Activated CD4-positive, alpha-beta T cell treated with anti-CD3 and anti-CD28 coated beads for 48 hours (primary cell): ENCODE measurements around the gene GRIK5.
A peak's percentile ranks its signal among the peaks of the same experiment; 100 is the strongest.

ENCODE experiments used
- DNase-seq: peaks from one replicate; pipeline ENCODE4 v3.0.0-alpha.2; 2020

The GRIK5 gene

DNA sequence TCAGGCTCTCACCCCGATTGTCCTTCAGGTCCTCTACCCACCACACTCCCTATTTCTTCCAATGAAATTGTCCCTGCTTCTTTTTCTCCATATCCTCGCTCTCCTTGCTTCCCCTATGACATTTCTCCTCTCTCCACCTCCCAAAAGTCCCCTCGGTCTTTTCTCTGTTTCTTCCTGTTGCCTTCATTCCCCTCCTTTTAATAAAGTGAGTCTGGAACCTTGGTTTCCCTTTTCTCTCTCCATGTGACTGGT, 5.3 kb upstream of the GRIK5 start:
- no peak for DNase-seq

DNA sequence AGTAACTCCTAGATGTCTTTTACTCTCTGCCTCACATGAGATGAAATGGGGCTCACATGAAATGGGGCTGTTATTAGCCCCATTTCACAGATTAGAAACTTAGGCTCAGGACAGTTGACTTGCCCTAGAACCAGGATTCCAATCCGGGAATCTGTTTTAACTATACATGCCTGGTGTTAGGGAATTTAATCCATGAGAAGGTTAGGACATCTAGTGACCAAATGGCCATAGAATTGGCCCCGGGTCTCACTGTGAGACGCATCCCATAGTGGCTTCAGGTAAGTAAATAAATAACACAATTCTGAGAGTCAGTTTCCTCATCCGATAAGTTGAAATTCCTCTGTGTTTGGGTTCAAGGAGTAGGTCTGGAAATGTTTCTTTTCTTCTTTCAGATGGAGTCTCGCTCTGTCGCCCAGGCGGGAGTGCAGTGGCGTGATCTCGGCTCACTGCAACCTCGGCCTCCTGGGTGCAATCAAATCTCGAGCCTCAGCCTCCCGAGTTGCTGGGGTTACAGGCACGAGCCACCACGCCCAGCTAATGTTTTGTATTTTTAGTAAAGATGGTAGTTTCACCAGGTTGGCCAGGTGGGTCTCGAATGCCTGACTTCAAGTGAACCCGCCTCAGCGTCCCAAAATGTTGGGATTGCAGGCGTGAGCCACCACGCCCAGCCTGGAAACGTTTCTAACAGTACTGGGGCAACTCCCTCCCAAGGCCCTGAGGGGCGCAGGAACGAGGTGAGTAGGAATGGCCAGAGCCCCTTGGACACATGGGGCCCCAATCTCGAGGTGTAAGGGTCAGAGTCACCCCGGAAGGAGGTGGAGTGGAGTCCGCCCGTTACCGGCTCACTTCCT, 4.7 kb upstream of the GRIK5 start:
- DNase-seq = peak; percentile 32

DNA sequence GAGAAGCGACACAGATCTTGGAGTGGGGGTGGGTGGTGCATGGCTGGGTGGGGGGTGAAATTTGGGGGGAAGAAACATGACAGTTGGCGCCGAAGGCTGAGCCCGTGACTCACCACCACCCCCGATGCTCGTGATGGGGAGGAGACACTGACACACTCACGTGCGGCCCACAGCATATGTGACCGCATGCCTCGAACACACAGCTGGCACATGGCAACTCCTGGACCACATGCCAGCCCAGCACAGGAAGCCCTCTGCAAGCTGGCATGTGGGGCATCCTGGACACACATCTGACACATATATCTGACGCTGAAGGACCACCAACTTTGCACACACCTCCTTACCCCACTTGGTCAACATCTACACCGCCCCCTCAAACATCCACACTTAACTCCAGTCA, 1.2 kb upstream of the GRIK5 start:
- DNase-seq = no peak

DNA sequence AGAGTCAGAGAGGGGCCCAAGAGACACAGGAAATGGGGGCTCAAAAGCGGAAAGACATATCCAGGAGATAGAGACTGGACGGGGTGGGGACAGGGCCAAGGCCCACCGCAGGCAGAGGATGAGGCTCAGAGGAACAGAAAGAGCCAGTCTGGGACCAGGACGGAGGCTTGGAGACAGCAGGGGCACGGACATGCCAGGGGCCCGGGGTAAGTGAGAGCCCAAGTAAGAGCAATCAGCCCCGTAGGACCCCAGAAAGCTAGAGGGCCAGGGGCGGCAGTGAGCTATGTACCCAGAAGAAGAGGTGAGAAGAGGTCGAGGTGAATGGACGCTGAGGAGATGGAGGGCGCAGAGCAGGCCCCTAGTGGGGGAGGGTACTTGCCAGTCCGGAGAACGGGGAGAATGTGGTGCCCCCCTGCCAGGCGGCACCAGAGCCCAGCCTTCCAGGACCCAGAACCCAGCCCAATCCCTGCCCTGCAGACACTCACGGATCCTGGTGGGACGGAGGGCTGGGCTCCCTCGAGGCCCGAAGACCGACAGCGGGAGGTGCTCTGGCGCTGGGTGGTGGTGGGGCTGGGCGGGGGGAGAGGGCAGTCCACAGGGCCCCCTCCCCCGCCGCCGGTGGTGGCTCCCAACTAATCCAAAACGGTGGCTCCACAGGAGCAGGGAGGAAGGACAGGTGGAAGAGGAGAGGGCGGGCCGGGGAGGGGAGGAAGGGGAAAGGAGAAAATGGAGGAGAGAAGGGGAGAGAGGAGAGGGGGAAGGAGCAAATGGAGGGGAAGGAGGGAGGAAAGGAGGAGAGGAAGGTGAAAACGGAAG, 1.0 kb downstream of the GRIK5 start:
- DNase-seq = no peak

DNA sequence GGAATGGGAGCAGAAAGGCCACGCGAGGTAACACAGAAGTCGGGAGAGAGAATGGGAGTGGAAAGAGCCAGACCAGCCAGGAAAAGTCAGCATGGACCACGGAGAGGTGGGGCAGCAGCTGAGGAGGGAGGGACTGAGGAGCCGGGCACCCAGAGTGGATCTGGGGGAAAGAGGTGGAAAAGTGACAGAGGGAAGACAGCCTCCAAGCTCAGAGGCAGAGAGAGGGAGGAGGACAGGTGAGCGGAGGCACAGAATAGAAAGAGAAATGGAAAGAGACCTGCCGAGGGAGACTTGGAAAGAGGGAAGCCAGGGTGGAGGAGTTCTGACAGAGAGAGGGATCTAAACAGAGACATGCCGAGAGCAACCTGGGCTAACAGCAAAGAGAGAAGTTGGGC, 1.6 kb downstream of the GRIK5 start:
- DNase-seq = no peak

DNA sequence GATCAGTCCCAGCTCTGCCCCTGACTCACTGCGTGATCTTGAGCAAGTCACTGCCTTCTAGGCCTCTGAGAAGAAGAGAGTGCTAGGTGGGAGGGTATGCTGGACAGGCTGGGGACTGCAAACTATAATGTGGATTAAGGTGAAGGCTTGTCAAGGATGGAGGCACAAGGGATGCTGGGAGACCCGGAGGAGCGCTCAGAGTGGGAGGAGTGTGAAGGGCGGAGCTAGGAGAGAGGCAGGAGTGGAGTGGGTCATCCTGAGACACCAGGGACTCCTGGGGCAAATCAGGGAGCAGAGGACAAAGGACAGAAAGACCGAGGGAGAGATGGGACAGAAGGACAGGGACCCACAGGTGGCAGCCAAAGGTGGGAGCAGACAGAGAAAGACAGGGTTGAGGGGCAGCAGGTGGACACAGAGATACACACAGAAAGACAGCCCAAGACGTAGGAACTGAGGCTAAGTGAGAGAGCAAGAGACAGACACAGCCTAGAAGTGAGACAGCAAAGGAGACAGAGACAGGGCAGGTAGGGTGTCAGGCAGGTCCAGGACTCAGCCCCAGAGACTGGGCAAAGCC, 2.6 kb downstream of the GRIK5 start:
- no peak for DNase-seq

DNA sequence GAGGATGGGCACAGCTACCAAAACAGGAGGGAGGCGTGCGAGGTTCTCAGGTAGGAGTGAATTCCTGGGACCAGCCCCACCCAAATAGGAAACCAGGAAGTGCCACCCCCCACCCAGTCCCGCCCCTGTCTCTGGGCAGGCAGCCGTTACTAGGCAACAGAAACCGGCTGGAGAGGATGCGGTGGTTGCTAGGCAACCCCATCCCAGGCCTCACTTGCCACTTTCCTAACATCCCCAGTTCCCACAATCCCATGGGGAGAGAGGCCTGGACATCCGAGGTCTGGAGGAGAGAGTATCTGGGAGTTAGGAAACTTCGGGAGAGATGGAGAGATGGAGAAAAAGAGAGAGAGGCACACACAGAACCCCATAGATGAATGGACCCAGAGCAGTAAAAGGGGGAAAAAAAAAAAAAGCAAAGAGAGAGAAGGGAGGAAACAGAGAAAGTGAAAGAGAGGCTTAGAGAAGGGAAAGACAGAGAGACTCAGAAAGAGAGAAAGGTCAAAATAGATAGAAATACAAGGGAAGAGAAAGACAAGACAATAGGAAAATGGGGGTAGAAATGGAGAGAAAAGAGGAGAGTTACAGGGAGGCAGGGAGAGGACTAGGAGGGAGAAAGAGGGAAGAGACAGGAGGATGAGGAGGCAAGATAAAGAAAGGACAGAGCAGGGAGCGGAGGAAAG, 3.8 kb downstream of the GRIK5 start:
- no peak for DNase-seq

DNA sequence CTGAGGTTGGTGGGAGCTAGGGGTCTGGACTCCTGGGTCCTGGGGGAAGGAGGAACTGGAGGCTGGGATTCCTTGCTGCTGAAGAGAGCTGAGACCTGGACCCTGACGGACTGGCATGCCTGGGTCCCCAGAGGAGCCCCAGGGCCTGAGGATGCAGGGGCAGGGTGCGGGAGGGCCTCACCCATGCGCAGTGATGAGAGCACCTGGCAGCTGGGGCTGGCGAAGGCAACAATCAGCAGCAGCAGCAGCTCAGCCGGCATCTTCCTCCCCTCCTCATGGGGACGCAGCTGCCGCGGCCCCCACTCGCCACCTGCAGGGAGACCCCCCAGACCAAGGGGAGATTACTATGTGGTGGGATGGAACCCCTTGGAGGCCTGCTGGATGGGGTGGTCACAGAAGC, 4.5 kb downstream of the GRIK5 start:
- DNase-seq = no peak

DNA sequence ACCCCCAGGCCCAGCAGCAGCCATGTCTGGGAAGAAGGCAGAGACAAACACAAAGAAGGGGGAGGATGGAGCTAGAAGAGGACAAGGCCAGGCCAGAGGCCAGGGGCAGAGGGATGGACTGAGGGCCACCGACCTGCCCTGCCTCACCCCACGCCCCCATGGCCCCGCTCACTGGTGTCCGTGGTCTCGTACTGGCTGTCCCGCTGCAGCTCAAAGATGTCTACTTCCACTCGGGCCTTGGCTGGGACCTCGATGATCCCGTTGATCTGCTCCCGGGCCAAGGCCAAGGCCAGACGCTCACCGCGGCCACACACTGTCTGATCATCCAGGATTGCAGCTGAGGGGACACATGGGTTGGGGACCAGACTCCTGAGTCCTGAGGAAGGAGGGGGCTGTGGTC, 5.0 kb downstream of the GRIK5 start:
- no peak for DNase-seq

DNA sequence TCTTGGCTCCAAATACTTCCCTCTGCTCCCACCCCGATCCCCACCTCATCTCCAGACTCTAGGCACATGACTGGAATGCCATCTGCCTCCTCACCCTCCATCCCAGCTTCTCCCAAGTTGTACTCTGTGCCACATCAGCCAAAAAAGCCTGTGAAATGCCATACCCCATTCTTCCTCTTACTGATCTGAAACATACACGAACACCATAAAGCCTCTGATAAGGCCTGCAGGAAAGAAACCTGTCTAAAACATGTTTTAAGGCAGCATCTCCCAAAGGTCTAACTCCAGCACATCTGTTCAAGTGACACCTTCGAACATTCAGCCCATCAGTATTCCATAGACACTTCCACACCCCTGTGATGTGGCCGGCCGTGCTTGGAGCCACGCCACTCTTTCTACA, 5.6 kb downstream of the GRIK5 start:
- no peak for DNase-seq

DNA sequence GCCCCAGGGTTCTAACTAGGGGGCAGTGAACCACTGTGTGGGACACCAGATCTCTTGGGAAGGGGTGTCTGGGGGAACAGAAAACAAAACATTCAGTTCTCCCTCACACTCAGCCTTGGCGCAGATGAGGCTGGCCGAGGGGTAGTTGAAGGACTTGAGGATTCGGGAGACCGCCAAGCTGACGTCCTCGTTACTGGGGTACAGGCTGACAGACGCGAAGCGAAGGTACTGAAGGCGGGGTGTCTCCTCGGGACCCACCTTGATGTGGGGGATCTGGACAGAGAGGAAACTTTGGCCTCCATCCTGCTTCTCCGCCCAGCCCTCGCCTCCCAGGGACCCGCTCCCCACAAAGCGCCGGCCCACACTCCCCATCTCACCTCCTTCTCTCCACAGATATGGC, 7.6 kb downstream of the GRIK5 start:
- no peak for DNase-seq

DNA sequence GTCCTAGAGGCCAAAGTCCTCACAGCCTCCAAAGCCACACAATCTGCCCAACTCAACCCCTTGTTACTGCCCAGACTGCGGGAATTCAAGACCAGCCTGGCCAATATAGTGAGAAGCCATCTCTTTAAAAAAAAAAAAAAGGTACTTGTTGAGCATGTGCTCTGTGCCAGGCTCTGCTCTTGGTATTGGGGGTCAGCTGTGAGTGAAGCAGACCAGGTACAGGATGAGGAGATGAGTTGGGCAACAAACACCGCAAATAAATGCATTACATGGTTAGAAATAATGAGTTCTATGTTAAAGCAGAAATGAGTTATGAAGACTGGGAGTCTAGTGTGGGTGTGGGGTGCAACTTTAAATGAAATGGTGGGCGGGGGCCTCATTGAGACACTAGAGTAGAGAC, 9.9 kb downstream of the GRIK5 start:
- DNase-seq = no peak

DNA sequence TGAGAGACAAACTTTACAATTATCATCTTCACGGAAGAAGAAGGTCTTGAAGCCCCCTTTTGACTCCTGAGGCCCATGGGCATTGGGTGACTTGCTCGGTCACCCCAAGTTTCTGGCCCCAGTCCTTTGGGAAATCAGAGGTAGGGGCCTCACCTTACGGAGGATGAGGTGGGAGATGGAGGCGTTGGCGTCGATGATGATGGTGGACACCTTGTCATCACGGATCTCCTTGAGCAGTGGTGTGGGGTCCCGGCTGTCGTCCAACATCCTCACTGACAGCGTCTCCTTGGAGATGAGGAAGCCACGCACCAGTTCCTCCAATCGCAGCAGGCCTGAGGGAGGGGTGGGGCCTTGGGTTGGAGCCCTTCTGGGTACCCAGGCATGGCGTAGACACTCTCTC, 10.8 kb downstream of the GRIK5 start:
- no peak for DNase-seq

DNA sequence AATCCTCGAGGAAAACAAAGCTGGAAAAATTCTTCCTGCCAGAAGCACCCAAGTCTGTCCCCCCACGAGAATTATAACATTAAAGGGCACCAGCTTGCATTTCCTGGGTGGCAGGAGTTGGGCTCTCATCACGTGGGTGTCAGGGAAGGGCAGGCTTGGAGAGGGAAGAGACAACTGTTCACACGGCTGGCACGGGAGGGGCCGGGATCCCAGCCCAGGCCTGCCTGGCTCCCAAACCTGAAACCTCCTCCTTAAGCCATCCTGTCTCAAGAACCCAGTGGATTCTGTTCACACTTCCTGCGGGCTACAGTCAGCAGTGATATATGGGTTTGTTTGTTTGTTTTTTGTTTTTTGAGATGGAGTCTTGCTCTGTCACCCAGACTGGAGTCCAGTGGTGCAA, 12.2 kb downstream of the GRIK5 start:
- DNase-seq = no peak

DNA sequence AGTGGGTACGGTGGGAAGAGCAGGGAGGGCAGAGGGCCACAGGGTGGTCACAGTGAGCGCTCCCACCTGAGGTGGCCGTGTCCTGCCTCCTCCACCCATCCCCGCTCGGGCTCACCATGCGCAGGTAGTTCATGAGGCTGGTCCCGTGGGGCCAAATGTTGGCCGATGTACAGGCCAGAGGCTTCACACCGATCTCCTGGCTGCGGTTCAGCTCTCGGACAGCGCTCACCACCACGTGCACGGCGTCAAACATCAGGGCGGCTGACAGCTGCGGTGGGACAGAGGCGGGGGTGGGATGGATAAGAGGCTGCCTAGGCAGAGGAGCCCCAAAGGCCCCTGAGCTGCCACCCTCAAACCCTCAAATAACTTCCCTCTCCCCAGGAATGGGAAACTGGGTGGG, 15.8 kb downstream of the GRIK5 start:
- DNase-seq = no peak

DNA sequence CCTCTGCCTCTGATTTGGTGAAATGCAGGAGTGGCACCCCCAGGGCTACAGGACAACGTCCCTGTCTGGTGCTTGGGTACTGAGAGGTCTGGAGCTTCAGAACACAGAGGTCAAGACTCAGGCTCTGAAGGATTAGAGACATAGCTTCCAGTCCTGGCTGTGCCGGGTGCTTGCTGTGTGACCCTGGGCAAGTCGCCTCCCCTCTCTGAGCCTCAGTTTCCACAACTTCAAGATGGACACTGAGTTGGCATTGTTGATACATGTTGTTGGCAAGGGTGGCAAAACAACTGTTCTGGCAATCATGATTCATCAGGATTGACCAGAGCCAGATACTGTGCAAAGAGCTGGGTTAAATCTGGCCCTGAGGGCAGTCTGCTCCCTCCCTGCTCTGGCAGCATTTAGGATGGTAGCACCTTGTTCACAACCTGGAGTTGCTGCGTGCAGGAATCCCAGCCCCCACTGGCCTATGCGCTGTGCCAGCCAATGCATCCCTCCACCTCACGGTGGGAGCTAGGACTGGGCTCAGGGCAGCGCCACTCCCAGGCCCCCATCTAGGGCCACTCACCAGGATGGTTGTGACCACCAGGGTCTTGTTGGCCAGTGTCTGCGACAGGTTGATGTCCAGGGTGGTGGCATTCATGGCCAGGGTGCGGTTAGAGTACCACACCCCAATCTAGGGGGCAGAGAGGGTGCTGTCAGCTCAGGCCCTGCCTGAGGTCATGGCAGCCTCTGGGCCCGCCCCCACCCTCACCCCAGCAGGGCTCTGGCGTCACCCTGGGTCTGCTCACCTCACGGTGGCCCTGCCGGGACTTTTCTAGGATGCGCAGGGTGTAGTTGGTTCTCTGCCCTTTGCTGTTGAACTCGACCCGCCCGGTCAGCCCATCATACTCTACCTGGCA, 16.7 kb downstream of the GRIK5 start:
- no peak for DNase-seq

DNA sequence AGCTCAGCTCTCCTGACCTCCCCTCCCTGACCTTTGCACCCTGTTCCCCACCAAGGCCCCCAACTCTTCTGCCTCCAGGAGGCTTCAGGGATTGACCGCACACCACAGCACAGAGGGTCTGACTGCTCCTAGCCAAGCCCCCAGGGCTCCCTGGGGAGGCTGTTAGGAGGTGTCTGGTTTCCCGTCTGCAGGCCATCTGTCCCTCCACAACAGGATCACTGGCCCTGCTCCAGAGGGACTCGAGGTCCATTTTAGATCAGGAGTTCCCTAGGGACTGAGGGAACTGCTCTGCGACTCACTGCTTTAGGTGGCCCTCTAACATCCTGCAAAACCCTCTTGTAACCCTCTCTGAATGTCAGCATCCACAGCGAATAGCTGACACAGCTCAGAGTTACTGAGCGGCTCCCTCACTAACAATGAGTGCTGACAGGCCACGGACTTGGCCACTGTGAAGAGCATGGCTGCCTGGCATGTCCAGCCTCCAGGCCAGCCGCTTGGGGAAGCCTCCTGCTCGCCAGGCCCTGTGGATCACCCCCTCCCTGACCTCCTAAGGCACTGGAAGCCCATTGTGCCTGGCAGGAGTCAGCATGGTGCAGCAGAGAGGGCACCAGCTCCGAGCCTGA, 17.7 kb downstream of the GRIK5 start:
- no peak for DNase-seq

DNA sequence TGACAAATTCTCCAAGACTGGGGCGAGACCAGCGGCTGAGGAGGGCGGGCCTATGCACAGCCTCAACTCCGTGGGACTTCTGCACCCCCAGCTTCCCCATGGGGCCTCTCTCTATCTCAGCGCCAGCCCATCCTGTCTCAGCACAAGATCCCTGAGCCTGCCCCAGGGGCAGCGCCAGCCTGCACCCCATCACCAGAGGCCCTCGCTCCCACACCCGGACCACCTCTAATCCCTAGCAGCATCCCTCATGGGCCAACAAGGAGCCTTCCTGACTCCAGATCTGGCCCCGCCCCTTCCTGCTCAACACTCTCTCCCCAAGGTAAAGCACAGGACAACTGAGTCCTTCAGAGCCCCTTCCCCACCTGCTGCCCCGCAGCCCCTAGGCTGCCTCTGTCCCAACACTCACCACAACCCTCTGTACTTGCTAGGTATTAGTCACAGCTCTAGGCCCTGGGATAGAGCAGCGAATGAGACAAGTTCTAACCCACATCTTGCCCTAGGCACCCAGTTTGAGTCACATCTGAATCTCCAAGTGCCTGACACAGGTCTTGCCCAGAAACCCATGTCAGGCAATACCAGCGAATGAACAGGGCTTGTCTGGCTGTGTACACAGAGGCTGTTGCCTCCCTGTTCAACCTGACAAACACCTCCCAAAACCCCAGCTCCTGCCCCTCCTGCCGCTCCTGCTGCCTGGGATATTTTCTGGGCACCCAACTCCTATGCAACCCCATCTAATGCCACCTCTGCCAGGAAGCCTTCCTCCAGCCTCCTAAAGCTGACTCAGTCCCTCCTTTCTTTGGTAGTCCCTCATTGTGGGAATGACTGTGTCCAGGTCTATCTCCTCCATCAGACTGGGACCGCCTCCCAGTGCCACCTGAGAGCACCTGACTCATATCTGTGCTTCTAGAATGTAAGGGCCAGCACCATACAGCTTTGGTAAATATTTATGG, 18.6 kb downstream of the GRIK5 start:
- peak; percentile 71 for DNase-seq

DNA sequence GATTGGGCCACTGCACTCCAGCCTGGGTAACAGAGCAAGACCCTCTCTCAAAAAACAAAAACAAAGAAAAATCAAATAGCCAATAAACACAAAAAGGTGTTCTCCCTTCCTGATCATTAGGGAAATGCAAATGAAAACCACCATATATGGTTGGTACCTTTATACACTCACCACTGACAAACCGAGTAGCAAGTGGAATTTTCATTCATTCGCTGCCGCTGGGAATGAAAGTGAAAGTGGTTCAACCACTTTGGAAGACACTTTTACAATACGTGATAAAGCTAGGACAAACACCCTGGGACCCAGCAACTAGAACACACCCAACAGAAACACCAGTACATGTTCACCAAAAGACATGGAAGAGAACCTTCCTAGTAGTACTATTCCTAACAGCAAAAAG, 21.0 kb downstream of the GRIK5 start:
- DNase-seq = peak; percentile 27

DNA sequence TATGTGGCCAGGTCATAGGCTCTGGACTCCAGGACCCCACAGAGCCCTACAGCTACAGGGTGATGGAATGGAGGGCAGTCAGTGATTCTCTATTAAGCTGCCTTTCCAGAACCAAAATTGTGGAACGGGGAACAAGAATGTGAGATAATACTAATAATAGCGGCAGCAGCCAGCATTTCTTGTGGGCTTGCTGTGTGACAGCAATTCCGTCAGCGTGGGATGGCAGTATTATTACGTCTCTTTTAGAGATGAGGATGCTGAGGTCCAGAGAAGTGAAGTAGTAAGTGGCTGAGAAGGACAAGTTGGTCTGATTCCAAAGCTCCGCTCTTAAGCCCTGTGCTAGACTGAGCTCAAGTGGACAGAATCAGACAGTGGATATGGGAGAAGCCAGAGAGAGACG, 24.4 kb downstream of the GRIK5 start:
- no peak for DNase-seq
